ENCODE measurements around the gene KRTAP5-2.
"Not testable (repeated sequence)": the region's sequence is repeated elsewhere in the genome, so short reads cannot be mapped to it uniquely, and the experiment has no call there.

Gene KRTAP5-2

DNA sequence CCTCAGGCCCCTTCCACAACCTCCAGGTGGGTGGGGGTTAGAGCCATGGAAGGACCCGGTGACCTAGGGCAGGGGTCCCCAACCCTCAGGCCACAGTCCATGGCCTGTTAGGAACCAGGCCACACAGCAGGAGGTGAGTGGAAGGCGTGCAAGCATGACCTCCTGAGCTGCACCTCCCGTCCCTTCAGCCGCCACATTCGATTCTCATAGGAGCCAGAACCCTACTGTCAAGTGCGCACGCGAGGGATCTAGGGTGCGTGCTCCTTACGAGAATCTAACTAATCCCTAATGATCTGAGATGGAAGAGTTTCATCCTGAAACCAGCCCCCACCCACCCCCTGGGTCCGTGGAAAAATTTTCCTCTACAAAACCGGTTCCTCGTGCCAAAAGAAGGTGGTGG lies 27.4 kb upstream of the KRTAP5-2 start:
- no peak for DNase-seq

DNA sequence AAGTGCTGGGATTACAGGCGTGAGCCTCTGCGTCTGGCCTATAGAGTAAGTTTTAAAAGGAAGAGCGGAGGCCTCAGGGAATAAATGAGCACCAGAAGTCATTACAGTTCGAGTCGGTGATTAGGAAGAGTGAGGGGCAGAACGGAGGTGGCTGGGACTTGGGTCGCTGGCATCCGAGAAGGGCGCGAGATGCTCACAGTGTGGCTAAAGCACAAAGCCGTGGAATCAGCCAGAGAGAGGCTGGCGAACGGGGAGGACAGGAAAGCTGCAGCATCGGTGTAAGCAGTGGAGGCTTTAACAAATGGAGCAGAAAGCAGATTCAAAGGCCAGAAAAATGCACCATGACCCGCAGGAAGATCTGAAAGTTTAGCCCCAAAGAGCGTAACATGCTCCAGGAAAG lies 26.5 kb upstream of the KRTAP5-2 start:
- no peak for DNase-seq

DNA sequence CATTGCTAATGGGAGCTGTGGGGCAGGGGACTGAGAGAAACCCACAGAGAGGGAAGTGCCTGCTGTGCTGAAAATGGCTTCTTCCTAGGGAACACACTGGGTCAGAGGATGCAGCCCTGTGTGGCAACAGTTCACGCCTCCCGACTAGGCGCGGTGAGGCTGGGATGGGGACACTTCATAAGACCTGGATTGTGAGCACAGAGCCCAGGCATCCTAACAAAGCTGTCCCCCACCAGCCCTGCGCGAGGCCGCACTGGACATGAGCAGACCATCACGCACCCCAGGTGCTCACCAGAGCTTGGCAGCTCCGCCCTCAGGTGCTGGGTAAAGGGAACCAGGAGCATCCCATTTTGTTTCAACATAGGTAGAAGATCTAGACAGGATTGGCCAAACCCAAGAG lies 25.6 kb upstream of the KRTAP5-2 start:
- no peak for DNase-seq

DNA sequence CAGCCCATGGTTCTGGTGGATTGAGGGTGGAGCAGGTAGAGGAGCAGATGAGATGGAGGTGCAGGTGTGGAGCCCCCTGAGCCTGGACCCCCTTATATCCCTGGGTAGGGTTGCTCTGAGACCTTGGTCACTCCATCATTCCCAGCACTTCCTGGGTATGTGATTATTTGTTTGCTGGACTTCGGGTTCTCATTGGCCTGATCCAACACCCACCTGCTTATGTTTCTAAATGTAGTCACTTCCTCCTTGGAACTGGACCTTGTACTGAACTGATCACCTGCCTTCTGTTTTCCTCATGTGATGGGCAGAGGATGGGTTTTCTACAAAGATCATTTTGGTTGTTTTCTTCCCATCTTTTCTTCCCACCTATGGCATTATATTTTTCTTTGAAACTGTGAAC lies 24.0 kb upstream of the KRTAP5-2 start, which contains the start of gene KRTAP5-4:
TSS of gene KRTAP5-4 (minus strand) at position 53 of the 400 bp plus-strand sequence. CDS start at position 8, 45 bp downstream.
- no peak for DNase-seq

DNA sequence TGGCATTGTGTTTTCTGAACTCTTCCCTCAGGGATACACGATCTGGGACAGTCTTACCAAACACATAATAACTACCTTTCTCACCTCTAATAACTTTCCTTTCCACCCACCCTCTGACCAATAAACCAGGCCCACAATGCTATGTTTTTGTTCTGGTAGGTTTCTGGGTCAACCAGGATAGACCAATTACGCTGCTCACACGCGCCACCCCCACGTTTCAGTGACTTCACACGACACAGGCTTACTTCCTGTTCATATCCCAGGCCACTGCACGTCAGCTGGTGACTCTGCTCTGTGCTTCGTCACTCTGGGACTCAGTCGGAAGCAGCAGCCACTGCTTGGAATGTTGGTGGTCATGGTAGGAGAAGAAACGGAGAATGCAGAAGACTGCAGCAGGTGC lies 21.4 kb upstream of the KRTAP5-2 start:
- DNase-seq = no peak

DNA sequence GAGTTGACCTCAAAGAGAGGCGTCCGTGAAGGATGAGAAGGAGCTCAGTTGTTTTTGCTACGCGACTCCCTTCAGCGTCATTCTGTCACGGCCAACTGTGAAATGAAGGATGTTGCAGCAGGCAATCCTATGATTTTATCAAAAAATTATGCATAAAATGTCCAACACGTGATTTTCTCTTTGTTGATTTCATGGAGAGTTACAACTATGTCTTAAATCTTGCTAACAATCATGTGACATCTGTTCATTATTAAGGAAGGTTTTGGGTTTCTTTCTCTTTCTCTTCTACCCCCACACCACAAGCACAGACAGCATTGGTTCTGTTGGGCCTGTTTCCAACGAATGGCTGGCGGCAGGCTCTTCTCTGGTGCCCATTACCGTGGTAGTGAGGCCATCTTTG lies 20.1 kb upstream of the KRTAP5-2 start:
- DNase-seq = no peak

DNA sequence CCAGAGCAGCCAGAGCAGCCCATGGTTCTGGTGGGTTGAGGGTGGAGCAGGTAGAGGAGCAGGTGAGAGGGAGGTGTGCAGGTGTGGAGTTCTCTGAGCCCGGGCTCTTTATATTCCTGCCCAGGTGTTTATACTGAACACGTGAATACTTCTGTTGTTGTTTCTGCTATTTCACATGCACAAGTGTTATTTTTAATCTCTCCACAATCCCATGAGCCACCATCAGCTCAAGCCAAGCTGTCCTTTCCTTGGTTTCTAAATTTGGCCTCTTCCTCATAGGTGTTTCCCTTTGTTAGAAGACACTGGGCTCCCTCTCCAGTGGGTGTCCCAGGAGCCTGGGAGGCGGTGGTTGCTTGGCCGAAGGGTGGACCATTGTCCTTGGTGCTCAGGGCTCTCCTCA lies 10.3 kb upstream of the KRTAP5-2 start, which contains the start of gene KRTAP5-3:
TSS of gene KRTAP5-3 (minus strand) at position 101 of the 400 bp plus-strand sequence. CDS start at position 23, 78 bp downstream.
- peak; percentile 39 for DNase-seq

DNA sequence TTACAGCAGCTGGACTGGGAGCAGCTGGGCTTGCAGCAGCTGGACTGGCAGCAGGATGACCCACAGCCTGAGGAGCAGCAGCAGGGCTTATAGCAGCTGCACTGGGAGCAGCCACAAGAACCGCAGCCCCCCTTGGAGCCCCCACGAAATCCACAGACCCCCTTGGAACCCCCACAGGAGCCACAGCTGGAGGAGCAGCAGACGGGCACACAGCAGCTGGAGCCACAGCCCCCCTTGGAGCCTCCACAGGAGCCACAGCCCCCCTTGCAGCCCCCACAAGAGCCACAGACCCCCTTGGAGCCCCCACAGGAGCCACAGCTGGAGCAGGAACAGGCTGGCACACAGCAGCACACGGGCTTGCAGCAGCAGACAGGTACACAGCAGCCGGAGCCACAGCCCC lies 9.8 kb upstream of the KRTAP5-2 start:
- DNase-seq = not testable (repeated sequence)

DNA sequence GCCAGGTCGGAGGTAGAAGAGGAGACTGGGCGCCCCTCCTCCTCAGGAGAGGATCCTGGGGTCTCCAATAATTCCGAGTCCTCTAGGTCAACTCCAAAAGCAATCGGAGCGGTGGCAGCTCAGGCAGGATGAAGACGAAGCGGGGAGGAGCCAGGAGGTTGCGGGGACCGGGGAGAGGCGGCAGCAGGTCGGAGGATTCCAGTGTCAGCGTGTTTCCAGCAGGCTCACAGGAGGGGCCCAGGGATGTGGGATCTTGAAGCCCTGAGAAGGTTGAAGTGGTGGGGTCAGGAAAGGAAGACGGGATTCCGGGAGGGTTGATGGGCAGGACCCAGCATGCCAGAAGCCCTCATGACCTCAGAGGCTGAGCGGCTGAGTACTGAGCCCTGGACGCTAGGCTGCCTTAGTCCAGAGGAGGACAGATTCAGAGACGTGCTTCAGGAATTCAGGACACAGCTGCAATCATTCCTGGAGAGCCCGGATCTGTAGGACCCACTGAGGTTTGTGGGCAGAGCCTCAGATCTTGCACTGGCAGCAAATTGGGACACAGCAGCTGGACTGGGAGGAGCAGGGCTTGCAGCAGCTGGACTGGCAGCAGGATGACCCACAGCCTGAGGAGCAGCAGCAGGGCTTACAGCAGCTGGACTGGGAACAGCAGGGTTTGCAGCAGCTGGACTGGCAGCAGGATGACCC lies 9.2 kb upstream of the KRTAP5-2 start:
- not testable (repeated sequence) for DNase-seq

DNA sequence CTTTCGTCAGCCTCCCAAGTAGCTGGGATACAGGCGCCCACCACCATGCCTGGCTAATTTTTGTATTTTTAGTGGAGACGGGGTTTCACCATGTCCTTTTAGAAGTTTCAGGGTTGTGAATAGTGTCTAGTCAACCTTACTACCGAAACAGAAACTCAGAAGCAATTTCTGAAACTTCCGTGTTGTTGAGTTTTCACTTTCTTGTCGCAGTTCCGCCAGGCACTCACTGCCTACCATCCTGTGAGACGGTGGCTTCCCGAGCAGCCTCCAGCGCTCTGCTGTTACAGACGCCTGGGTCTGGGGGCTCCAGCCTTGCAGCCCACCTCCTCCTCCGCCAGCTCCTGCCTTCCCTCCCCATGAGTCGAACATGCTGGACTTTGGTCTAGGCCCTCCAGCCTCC lies 7.8 kb upstream of the KRTAP5-2 start:
- DNase-seq = not testable (repeated sequence)

DNA sequence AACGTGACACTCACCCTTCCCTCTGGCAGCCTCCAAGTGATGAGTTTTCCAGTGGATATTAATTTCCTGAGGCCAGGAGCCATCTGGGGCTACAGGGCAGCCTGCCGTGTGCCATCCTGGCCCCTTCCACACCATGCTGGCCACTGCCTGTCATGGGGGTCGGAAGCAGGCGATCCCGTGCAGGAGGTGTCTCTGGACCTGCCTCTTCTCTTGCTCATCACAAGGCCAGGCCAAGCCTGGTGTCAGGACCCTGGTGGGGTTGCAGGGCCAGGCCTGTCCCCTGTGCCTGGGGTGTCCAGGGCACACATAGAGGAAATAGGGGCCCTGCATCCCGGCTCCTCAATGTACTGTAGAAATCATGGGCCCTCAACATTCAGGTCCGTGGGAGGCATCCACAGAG lies 6.6 kb upstream of the KRTAP5-2 start:
- no peak for DNase-seq

DNA sequence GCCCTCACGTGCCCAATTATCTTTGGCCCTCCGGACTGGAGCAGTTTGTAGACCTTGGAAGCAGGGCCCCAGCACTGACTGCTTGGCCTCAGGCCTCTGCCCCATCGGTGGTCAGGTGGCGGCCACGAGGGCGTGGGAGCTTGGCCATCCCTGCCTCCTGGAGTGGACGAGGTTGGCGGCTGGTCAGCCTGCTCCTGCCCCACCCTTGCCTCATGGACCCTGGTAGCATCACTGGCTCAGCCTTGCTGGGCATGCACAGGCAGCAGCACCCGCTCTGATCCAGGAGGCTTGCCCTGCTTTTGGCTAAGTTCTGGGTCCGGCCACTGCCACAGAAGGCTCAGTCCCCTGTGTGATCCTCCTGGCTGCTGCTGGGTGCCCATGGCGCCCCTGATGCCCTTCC lies 6.1 kb upstream of the KRTAP5-2 start:
- DNase-seq = no peak

DNA sequence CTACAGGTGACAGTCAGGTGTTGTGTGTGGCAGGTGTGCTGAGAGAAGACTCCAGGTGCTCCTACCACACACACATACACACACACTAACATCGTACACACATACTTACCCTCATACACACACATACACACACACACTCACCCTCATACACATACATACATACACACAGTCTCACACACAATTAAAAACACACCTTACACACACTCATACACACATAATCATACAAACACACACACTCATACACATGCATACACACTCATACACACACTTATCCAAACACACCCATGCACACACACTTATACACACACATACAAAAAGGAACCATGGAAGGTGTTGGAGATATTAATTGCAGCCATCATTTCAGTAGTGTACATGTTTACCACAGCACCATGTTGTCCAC lies 5.5 kb upstream of the KRTAP5-2 start:
- DNase-seq = no peak

DNA sequence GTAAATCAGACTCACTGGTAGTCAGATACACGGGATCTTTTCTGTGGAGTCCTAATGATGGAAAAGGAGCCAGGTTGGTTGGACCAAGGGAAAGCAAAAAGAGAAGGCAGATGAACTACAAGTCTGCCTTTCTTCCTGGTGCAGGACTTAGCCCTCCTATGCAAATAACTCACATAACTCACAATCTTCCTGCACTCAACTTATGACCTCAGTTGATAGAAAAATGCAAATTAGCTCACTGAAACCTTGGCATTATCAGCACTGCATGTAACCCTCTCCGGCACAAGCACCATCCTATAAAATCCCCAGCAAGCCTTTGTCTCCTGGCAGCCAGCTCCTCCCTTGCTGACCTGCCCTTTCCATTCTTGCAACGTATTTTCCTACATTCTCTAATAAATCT lies 3.6 kb upstream of the KRTAP5-2 start:
- DNase-seq = not testable (repeated sequence)

DNA sequence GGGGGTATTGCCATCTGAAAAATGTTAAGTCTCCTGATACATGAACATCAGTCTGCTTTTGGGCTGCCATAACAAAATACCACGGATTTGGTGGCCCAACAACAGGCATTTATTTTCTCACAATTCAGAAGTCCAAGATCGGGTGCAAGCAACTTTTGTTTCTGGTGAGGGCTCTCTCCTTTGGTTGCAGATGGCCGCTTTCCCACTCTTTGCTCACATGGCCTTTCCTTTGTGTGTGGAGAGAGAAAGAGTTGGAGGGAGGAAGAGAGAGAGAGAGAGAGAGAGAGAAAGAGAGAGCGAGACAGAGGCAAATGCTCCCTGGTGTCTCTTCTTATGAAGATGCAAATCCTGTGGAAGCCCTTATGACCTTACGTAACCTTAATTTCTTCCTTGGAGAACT lies 2.5 kb upstream of the KRTAP5-2 start:
- no peak for DNase-seq

DNA sequence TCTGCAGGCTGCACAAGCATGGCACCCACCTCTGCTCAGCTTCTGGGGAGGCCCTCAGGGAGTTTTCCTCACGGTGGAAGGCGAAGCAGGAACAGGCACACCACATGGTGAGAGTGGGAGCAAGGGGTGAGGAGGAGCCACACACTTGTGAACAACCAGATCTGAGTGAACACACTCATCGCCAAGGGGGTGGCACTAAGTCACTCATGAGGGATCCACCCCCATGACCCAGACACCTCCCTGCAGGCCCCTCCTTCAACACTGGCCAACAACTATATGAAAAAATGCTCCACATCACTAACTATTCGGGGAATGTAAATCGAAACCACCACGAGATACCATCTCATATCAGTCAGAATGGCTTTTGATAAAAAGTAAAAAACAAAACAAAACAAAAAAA lies 722 bp upstream of the KRTAP5-2 start:
- DNase-seq = no peak

DNA sequence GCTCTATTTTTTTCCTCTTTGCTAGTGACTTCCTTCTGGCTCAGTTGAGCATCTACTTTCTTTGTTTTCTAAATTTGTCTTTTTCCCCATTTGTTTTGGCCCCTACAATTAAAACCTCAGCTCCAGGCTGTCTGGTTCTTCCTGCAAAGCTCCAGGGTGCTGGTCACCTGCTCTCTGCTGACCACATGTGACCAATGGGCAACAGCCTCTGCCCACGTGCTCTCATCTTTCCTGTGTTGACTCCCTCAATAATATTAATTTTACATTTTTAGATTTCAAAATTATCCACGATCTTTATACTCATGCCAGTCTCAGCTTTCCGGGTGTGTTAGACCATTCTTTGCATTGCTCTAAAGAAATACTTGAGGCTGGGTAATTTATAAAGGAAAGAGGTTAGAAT lies 312 bp upstream of the KRTAP5-2 start:
- not testable (repeated sequence) for DNase-seq

DNA sequence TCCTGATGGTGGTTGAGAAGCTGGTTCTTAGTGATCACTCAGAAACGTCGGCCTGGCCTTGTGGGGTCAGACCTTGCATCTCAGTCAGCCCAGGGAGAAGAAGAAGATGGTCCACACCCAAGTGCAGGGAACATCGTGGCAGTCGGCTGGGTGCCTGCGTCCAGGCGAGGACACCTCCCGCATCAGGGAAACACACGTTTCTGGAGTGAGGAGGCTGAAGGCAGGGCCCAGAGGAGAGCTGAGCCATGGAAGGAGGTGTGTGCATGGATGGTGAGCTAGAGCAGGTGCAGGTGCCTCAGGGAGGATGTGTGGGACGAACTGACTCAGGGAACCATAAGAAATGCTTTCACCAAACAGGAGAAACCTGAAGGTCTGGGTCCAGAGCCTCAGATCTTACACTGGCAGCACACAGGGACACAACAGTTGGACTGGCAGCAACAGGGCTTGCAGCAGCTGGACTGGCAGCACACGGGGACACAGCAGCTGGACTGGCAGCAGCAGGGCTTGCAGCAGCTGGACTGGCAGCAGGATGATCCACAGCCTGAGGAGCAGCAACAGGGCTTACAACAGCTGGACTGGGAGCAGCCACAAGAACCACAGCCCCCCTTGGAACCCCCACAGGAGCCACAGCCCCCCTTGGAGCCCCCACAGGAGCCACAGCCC lies 632 bp downstream of the KRTAP5-2 start:
- no peak for DNase-seq

DNA sequence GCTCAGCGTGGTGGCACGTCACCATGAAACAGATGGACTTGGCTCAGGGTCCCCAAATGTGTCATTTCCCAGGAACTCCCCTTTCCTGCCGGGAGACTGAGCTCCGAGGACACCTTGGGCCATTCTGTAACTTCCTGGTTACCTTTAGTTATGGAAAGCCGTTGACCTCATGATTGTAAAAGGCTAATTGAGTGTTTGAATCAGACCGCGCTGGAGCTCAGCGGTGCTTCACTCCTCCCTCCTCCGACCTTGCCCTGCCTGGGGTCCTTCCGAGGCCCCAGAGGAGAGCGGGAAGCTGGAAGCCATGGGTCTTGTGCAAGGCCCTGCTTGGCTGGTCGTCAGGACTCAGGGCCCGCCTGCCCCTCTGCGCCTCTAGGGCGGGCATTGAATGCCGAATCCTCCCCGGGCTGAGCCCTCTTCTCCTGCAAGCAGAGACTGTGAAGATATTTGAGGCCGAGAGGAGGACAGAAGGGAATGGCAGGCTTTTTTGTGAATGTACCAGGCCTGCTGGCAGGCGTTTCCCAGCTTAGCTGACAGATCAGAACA lies 1.4 kb downstream of the KRTAP5-2 start:
- DNase-seq = not testable (repeated sequence)

DNA sequence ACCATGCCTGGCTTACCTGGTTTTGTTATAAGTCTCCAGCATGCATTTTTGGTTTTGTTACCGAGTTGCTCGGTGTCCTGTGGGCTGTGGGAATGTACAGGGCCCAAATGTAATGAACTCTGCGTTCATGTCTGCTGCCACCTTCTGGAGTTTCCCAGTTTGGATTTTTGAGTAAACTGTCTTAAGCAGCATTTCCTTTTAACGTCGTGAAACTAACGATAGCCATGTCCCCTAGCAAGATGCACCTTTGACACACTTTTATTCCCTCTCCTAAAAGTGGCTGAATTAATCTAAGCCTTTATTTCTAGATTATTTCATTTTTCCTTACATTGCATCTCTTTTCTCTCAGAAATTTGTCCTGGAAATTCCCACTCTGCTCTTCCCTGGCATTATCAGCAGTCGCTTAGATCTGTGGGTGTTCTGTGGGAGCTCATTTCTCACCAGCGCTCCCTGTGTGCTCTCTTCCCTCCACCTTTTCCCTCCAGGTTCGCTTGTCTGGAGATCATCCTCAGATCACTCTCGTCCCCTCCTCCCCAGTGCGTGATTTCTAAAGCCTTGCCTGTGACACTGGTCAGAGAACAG lies 2.0 kb downstream of the KRTAP5-2 start:
- DNase-seq = not testable (repeated sequence)

DNA sequence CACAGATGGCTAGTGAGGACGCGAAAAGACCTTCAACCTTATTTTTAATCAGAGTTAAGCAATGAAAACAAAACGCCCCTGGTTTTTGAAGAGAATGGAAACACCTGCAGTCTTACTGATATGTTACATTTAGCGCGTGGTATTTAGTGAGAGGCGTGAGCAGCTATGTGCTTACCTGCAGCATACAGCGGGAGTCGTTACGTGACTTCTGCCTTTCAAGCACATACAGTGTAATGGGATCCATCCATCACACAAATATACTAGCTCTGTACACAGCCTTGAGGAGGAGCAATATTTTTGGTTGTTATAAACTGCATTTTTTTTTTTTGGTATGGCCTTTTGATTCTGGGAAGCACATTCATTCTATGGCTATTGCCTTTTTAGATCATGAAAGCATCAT lies 5.5 kb downstream of the KRTAP5-2 start:
- no peak for DNase-seq

DNA sequence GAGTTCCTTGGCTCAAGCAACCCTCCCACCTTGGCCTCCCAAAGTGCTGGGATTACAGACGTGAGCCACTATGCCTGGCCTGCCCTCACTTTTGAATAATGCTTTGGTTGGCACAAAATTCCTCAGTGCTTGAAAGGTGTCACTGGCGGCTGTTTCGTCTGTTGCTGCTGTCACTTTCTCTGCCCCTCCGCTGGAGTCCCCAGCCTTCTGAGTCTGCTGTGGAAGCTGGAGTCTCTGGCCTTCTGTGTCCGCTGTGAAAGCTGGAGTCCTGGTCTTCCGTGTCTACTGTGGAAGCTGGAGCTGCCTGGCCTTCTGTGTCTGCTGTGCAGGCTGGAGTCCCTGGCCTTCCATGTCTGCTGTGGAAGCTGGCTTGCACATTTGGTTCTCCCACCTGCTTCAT lies 8.1 kb downstream of the KRTAP5-2 start:
- no peak for DNase-seq

DNA sequence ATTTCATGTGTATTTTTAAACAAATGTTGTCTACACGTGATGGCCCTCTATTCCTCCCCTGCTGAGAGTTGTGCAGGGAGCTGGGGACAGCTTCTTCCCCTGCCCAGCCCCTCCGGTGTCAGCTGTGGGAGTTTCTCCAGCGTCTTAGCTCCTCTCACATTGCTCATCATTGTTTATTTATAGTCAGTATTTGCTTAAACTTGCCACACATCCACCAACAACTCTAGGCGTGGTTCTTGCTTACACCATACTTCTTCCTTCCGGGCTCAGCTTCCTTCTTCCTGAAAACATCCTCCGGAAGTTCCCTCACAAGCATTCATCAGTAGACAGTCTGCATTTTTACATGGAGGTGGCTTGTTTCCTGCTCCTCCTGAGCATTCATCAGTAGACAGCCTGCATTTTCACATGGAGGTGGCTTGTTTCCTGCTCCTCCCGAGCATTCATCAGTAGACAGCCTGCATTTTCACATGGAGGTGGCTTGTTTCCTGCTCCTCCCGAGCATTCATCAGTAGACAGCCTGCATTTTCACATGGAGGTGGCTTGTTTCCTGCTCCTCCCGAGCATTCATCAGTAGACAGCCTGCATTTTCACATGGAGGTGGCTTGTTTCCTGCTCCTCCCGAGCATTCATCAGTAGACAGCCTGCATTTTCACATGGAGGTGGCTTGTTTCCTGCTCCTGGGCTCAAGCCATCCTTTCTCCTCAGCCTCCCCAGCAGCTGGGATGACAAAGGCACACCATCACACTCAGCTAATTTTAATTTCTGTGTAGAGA lies 8.7 kb downstream of the KRTAP5-2 start:
- not testable (repeated sequence) for DNase-seq

Measured in NCI-H2029 (cell line).